ENCODE results near the gene PNLIPRP2.

GRCh38 chr10:116626815-116627214 lies 6.1 kb downstream of the PNLIPRP2 start:
- TF ChIP-seq EZH2 (IDR thresholded peaks at IDR 0.05; ENCODE audit: insufficient read depth, poor library complexity, severe bottlenecking) (no peak), EZH2phosphoT487 (IDR thresholded peaks at IDR 0.05; ENCODE audit: insufficient read depth, low read depth) (no peak)

Data from GM23248 (cell line).